MM.1S (cell line): ENCODE measurements around the gene SOCS2.

Source experiments
- DNase-seq: peaks from one replicate; pipeline ENCODE4 v3.0.0-alpha.2; 2015
- H2AFZ ChIP-seq: fragments of 300-600 bp; sonication (generic); 2 replicates; pipeline ENCODE4 v1.6.0; 2016; ENCODE audit warnings: antibody characterized with exemption, low read length
- H3F3A ChIP-seq: fragments of 300-600 bp; sonication (generic); 2 replicates; pipeline ENCODE4 v1.6.1; 2016; ENCODE audit warnings: mild to moderate bottlenecking, antibody characterized with exemption, low read length, moderate library complexity, mixed read lengths; ENCODE audit not compliant: insufficient read depth
- H3K27ac ChIP-seq: fragments of 300-600 bp; sonication (generic); 2 replicates; pipeline ENCODE4 v1.5.1; 2016; ENCODE audit warnings: mild to moderate bottlenecking, low read length
- H3K27me3 ChIP-seq: fragments of 300-600 bp; sonication (generic); replicated peaks from 2 replicates; pipeline ENCODE4 v1.6.0; 2016; ENCODE audit warnings: low read length; ENCODE audit not compliant: insufficient read depth
- H3K36me3 ChIP-seq: fragments of 300-600 bp; sonication (generic); replicated peaks from 2 replicates; pipeline ENCODE4 v1.6.1; 2016; ENCODE audit warnings: mild to moderate bottlenecking, low read length, mixed read lengths; ENCODE audit not compliant: insufficient read depth
- H3K4me1 ChIP-seq: fragments of 300-600 bp; sonication (generic); 2 replicates; pipeline ENCODE4 v1.6.1; 2016; ENCODE audit warnings: low read length, mixed read lengths
- H3K4me2 ChIP-seq: fragments of 300-600 bp; sonication (generic); 2 replicates; pipeline ENCODE4 v1.6.0; 2016; ENCODE audit warnings: low read depth, low read length
- H3K4me3 ChIP-seq: fragments of 300-600 bp; sonication (generic); 2 replicates; pipeline ENCODE4 v1.5.1; 2016; ENCODE audit warnings: low read length, mixed read lengths
- H3K79me2 ChIP-seq: fragments of 300-600 bp; sonication (generic); 2 replicates; pipeline ENCODE4 v1.6.1; 2016; ENCODE audit warnings: mixed run types, low read length, mixed read lengths
- H3K9ac ChIP-seq: fragments of 300-600 bp; sonication (generic); 2 replicates; pipeline ENCODE4 v1.6.1; 2016; ENCODE audit warnings: low read length, mixed read lengths
- H3K9me2 ChIP-seq: fragments of 300-600 bp; sonication (generic); replicated peaks from 2 replicates; pipeline ENCODE4 v1.6.1; 2016; ENCODE audit warnings: mild to moderate bottlenecking, low read length, mixed read lengths; ENCODE audit not compliant: insufficient read depth
- H3K9me3 ChIP-seq: fragments of 300-600 bp; sonication (generic); replicated peaks from 2 replicates; pipeline ENCODE4 v1.6.1; 2016; ENCODE audit warnings: mild to moderate bottlenecking, low read length, mixed read lengths; ENCODE audit not compliant: insufficient read depth
- H4K20me1 ChIP-seq: fragments of 300-600 bp; sonication (generic); 2 replicates; pipeline ENCODE4 v1.6.1; 2016; ENCODE audit warnings: mild to moderate bottlenecking, low read length, moderate library complexity, mixed read lengths; ENCODE audit not compliant: insufficient read depth
- CTCF ChIP-seq: fragments of 300-600 bp; sonication (generic); IDR thresholded peaks from 2 replicates; pipeline ENCODE4 v1.5.1; 2016; ENCODE audit warnings: antibody characterized with exemption, low read length, mixed read lengths
- EZH2 ChIP-seq: fragments of 300-600 bp; sonication (generic); optimal IDR thresholded peaks from 2 replicates; pipeline ENCODE3; 2017; ENCODE audit warnings: low read depth, mild to moderate bottlenecking, antibody characterized with exemption, low read length, mixed read lengths
- EZH2phosphoT487 ChIP-seq: fragments of 300-600 bp; sonication (generic); IDR thresholded peaks from 2 replicates; pipeline ENCODE4 v1.6.1; 2018; ENCODE audit warnings: antibody characterized with exemption, low read length

The SOCS2 gene

GRCh38 chr12:93594766-93595311 is 22.4 kb downstream of the SOCS2 start:
- Histone ChIP-seq H3K79me2 (no peaks in the 10 kb centered on the region), H3K4me1 (peaks cover 16% of the 10 kb centered on the region), H4K20me1 (no peaks in the 10 kb centered on the region), H3K9ac (no peak overlapping the region), H3K27me3 (no peaks in the 10 kb centered on the region), H3K27ac (no peak overlapping the region), H3F3A (peaks cover 3% of the 10 kb centered on the region; the same call in 1 of the 2 replicates), H3K9me3 (no peaks in the 10 kb centered on the region), H2AFZ (no peak overlapping the region), H3K4me3 (no peak overlapping the region), H3K36me3 (no peaks in the 10 kb centered on the region), H3K9me2 (no peaks in the 10 kb centered on the region), H3K4me2 (no peak overlapping the region)
- no peak for DNase-seq
- TF ChIP-seq EZH2 (no peak), CTCF (no peak), EZH2phosphoT487 (no peak)

GRCh38 chr12:93595351-93595750 is 22.9 kb downstream of the SOCS2 start:
- Histone ChIP-seq H3K9me3 (no peaks in the 10 kb centered on the region), H3K9ac (no peak overlapping the region), H3K4me1 (peaks cover 16% of the 10 kb centered on the region), H3K27ac (no peak overlapping the region), H3K36me3 (no peaks in the 10 kb centered on the region), H3K27me3 (no peaks in the 10 kb centered on the region), H3K4me2 (no peak overlapping the region), H4K20me1 (no peaks in the 10 kb centered on the region), H2AFZ (no peak overlapping the region), H3K9me2 (no peaks in the 10 kb centered on the region), H3F3A (peaks cover 3% of the 10 kb centered on the region; the same call in 1 of the 2 replicates), H3K79me2 (no peaks in the 10 kb centered on the region), H3K4me3 (no peak overlapping the region)
- no peak for DNase-seq
- TF ChIP-seq EZH2phosphoT487 (no peak), EZH2 (no peak), CTCF (no peak)

GRCh38 chr12:93597608-93598007 is 25.1 kb downstream of the SOCS2 start:
- H3K9me2 ChIP-seq, result no peaks in the 10 kb centered on the region
- H3K4me2 ChIP-seq, result no peak overlapping the region
- H3K36me3 ChIP-seq, result no peaks in the 10 kb centered on the region

More at GRCh38 chr12:93597608-93598007, 25.1 kb downstream of the SOCS2 start:
- H3K4me1 ChIP-seq, result peaks cover 11% of the 10 kb centered on the region
- no peak overlapping the region for H3K27ac ChIP-seq
- no peak overlapping the region for H2AFZ ChIP-seq
- H3K79me2 ChIP-seq, result no peaks in the 10 kb centered on the region
- H3K9me3 ChIP-seq, result no peaks in the 10 kb centered on the region
- H3K9ac ChIP-seq, result no peak overlapping the region
- no peak for DNase-seq
- H3F3A ChIP-seq, result no peaks in the 10 kb centered on the region
- no peak overlapping the region for H3K4me3 ChIP-seq
- TF ChIP-seq CTCF (no peak), EZH2phosphoT487 (no peak), EZH2 (no peak)
- no peaks in the 10 kb centered on the region for H4K20me1 ChIP-seq
- no peaks in the 10 kb centered on the region for H3K27me3 ChIP-seq
